Measurements from ENCODE around the gene KRTAP5-3.

Gene KRTAP5-3

GRCh38 chr11:1569251-1569780 lies 38.9 kb downstream of the KRTAP5-3 start:
- H3K27me3 ChIP-seq (ENCODE audit: insufficient read depth, low read depth, severe bottlenecking): peaks cover 19% of the 10 kb centered on the region
- H3K27ac ChIP-seq: no peak overlapping the region
- no peak overlapping the region for H3K4me3 ChIP-seq (ENCODE audit: low read depth, low read length)
- H3K36me3 ChIP-seq: peaks cover 14% of the 10 kb centered on the region
- no peak for DNase-seq
- TF ChIP-seq CTCF (IDR thresholded peaks at IDR 0.05; ENCODE audit: low read depth, low read length): no peak
- no peaks in the 10 kb centered on the region for H3K9me3 ChIP-seq (ENCODE audit: severe bottlenecking)

GRCh38 chr11:1568441-1568911 lies 39.8 kb downstream of the KRTAP5-3 start:
- Histone ChIP-seq H3K9me3 (ENCODE audit: severe bottlenecking) (no peaks in the 10 kb centered on the region), H3K27me3 (ENCODE audit: insufficient read depth, low read depth, severe bottlenecking) (peaks cover 11% of the 10 kb centered on the region), H3K36me3 (peaks cover 20% of the 10 kb centered on the region), H3K27ac (no peak overlapping the region), H3K4me3 (ENCODE audit: low read depth, low read length) (no peak overlapping the region)
- TF ChIP-seq CTCF (IDR thresholded peaks at IDR 0.05; ENCODE audit: low read depth, low read length): no peak
- DNase-seq: no peak

GRCh38 chr11:1567721-1568100 lies 40.6 kb downstream of the KRTAP5-3 start:
- no peaks in the 10 kb centered on the region for H3K9me3 ChIP-seq (ENCODE audit: severe bottlenecking)
- peaks cover 3% of the 10 kb centered on the region for H3K27me3 ChIP-seq (ENCODE audit: insufficient read depth, low read depth, severe bottlenecking)
- no peak for DNase-seq
- TF ChIP-seq CTCF (IDR thresholded peaks at IDR 0.05; ENCODE audit: low read depth, low read length): no peak
- peaks cover 28% of the 10 kb centered on the region for H3K36me3 ChIP-seq
- peak overlapping the region; percentile 8; the same call in 1 of the 2 replicates for H3K27ac ChIP-seq
- H3K4me3 ChIP-seq (ENCODE audit: low read depth, low read length): no peak overlapping the region

GRCh38 chr11:1567052-1567720 lies 41.1 kb downstream of the KRTAP5-3 start:
- DNase-seq: peak; percentile 51
- no peaks in the 10 kb centered on the region for H3K9me3 ChIP-seq (ENCODE audit: severe bottlenecking)
- H3K36me3 ChIP-seq: peaks cover 32% of the 10 kb centered on the region
- H3K4me3 ChIP-seq (ENCODE audit: low read depth, low read length): no peak overlapping the region
- no peaks in the 10 kb centered on the region for H3K27me3 ChIP-seq (ENCODE audit: insufficient read depth, low read depth, severe bottlenecking)
- no peak for TF ChIP-seq CTCF (IDR thresholded peaks at IDR 0.05; ENCODE audit: low read depth, low read length)
- no peak overlapping the region; the same call in 1 of the 2 replicates for H3K27ac ChIP-seq

GRCh38 chr11:1566381-1567051 lies 41.7 kb downstream of the KRTAP5-3 start:
- no peaks in the 10 kb centered on the region for H3K27me3 ChIP-seq (ENCODE audit: insufficient read depth, low read depth, severe bottlenecking)
- H3K4me3 ChIP-seq (ENCODE audit: low read depth, low read length): no peak overlapping the region
- TF ChIP-seq CTCF (IDR thresholded peaks at IDR 0.05; ENCODE audit: low read depth, low read length): peak; percentile 50
- DNase-seq: peak; percentile 83
- H3K27ac ChIP-seq: peak overlapping the region; percentile 55
- H3K36me3 ChIP-seq: peaks cover 39% of the 10 kb centered on the region
- H3K9me3 ChIP-seq (ENCODE audit: severe bottlenecking): no peaks in the 10 kb centered on the region

Measured in WERI-Rb-1 (cell line).